Measurements from ENCODE around the gene UGT1A1.

- TF ChIP-seq POLR2A (IDR thresholded peaks at IDR 0.05; ENCODE audit: low read depth, low read length), result no peak
- no peak for TF ChIP-seq CTCF (IDR thresholded peaks at IDR 0.05; ENCODE audit: extremely low read depth in 1 of 2, insufficient read depth in 1 of 2, low read depth in 1 of 2, low read length in 2 of 2)
- TF ChIP-seq JUN (IDR thresholded peaks at IDR 0.05; ENCODE audit: borderline replicate concordance, insufficient read depth, insufficient read length, low read depth), result no peak
- TF ChIP-seq EZH2 (IDR thresholded peaks at IDR 0.05; ENCODE audit: borderline replicate concordance, low read depth, low read length, severe bottlenecking), result no peak
- no peak for TF ChIP-seq POLR2AphosphoS5 (IDR thresholded peaks at IDR 0.05; ENCODE audit: insufficient read depth, low read depth, low read length)
These were observed 61.1 kb downstream of the UGT1A1 start for GRCh38 chr2:233821196-233821595.

Measured in endothelial cell of umbilical vein (primary cell).